Caco-2 (cell line): ENCODE measurements around the gene EIF2S1. TPM values are rescaled to one million over a fixed set of nuclear protein-coding genes. Genes with fewer than 3 reads are reported as not detected.

Experiments used
- BruUV-seq: library from RNA; stranded (reverse); fragments of 400-500 nt; replicated peaks from 2 replicates; lab custom pipeline; 2021; lab: Mats Ljungman, UMichigan
- CTCF ChIA-PET: fragments of 300-600 bp; sonication (Branson Sonifier 250); formaldehyde crosslinking; loops from one replicate; lab custom pipeline; 2022; ENCODE audit warnings: antibody characterized with exemption; lab: Charles Lee
- POLR2A ChIA-PET: fragments of 300-600 bp; sonication (Branson Sonifier 250); formaldehyde crosslinking; loops from one replicate; lab custom pipeline; 2022; ENCODE audit warnings: antibody characterized with exemption; lab: Charles Lee
- DNase-seq, 2 experiments: peaks; one replicate each; pipeline versions ENCODE4 v3.0.0 to v3.0.0-alpha.2; 2020 to 2022
- H3K27me3 ChIP-seq: replicated peaks from 2 replicates; pipeline ENCODE4 v1.6.0; 2011; ENCODE audit warnings: low read length; ENCODE audit not compliant: control insufficient read depth, insufficient read depth
- H3K36me3 ChIP-seq: 2 replicates; pipeline ENCODE4 v1.5.1; 2011; ENCODE audit warnings: low read length; ENCODE audit not compliant: control insufficient read depth, insufficient read depth
- H3K4me1 ChIP-seq: fragments of 250-450 bp; sonication (Bioruptor Pico); 2 replicates; pipeline ENCODE4 v1.5.1; 2020; ENCODE audit warnings: mild to moderate bottlenecking
- H3K4me3 ChIP-seq: 2 replicates; pipeline ENCODE4 v1.5.1; 2011; ENCODE audit warnings: low read depth, mild to moderate bottlenecking, control low read depth, low read length
- H3K9me3 ChIP-seq: fragments of 250-450 bp; sonication (Bioruptor Pico); 2 replicates; pipeline ENCODE4 v1.5.1; 2020; ENCODE audit warnings: mild to moderate bottlenecking, moderate library complexity
- H3K27ac Mint-ChIP-seq: one replicate; pipeline ENCODE4 v1.8.0; 2022; ENCODE audit warnings: mixed read lengths; ENCODE audit not compliant: unreplicated experiment
- H3K27me3 Mint-ChIP-seq: one replicate; pipeline ENCODE4 v1.8.0; 2022; ENCODE audit warnings: mixed read lengths; ENCODE audit not compliant: insufficient read depth, unreplicated experiment
- H3K36me3 Mint-ChIP-seq: one replicate; pipeline ENCODE4 v1.8.0; 2022; ENCODE audit warnings: mild to moderate bottlenecking, mixed read lengths; ENCODE audit not compliant: insufficient read depth, unreplicated experiment
- H3K4me1 Mint-ChIP-seq: one replicate; pipeline ENCODE4 v1.8.0; 2022; ENCODE audit warnings: low read depth, mixed read lengths; ENCODE audit not compliant: unreplicated experiment
- H3K4me3 Mint-ChIP-seq: one replicate; pipeline ENCODE4 v1.8.0; 2022; ENCODE audit warnings: mild to moderate bottlenecking, moderate library complexity, mixed read lengths; ENCODE audit not compliant: unreplicated experiment
- H3K9me3 Mint-ChIP-seq: one replicate; pipeline ENCODE4 v1.8.0; 2022; ENCODE audit warnings: mixed read lengths; ENCODE audit not compliant: unreplicated experiment
- CTCF ChIP-seq, 2 experiments: fragments of 200-600 bp in 1 of 2; IDR thresholded peaks; 1 replicate in 1 of 2; 2 replicates in 1 of 2; pipeline versions ENCODE4 v1.5.1 to v1.8.0; 2011 to 2022; ENCODE audit warnings: antibody characterized with exemption in 1 of 2, control low read depth in 1 of 2, inconsistent platforms in 1 of 2, low read depth in 1 of 2, low read length in 1 of 2, mild to moderate bottlenecking in 1 of 2, moderate library complexity in 1 of 2; ENCODE audit not compliant: insufficient read depth in 1 of 2, severe bottlenecking in 1 of 2, unreplicated experiment in 1 of 2
- intact Hi-C: fragments of 100-400 bp; cut with micrococcal nuclease; formaldehyde crosslinking; loops from one replicate; pipeline ENCODE4 v1.10.0; 2022; ENCODE audit not compliant: unreplicated experiment
- total RNA-seq: library from RNA; stranded (reverse); gene quantifications from 2 replicates; pipeline ENCODE4 v1.2.3, GENCODE V29; 2022

The EIF2S1 gene
- total RNA-seq, 1 experiment from 2014 or later, result 144 TPM

GRCh38 chr14:67416810-67417209, 56.7 kb downstream of the EIF2S1 start:
- intact Hi-C loops, result no loop called here
- Histone ChIP-seq H3K36me3 (no peaks in the 10 kb centered on the region), H3K4me3 (no peak overlapping the region), H3K27me3 (no peaks in the 10 kb centered on the region), H3K4me1 (peaks cover 17% of the 10 kb centered on the region), H3K9me3 (no peaks in the 10 kb centered on the region)
- Mint-ChIP-seq H3K27ac (no peak overlapping the region), H3K27me3 (no peaks in the 10 kb centered on the region), H3K9me3 (no peaks in the 10 kb centered on the region), H3K36me3 (no peaks in the 10 kb centered on the region), H3K4me1 (peaks cover 7% of the 10 kb centered on the region), H3K4me3 (no peak overlapping the region)
- DNase-seq, result no peak
- no TSS peak for BruUV-seq
- POLR2A ChIA-PET, result no interaction called here
- CTCF ChIA-PET, result no interaction called here
- no peak for TF ChIP-seq CTCF (IDR thresholded peaks at IDR 0.05; ENCODE audit: insufficient read depth in 1 of 2, low read depth in 1 of 2, low read length in 1 of 2, severe bottlenecking in 1 of 2, unreplicated experiment in 1 of 2)

- intact Hi-C loops, result no loop called here
- H3K4me1 Mint-ChIP-seq, result peaks cover 7% of the 10 kb centered on the region
- H3K9me3 Mint-ChIP-seq, result no peaks in the 10 kb centered on the region
These were observed 57.5 kb downstream of the EIF2S1 start for GRCh38 chr14:67417633-67418032.

GRCh38 chr14:67418401-67419191, 58.5 kb downstream of the EIF2S1 start:
- ChIA-PET CTCF (interaction anchor here (0.8 to 0.9 kb wide), 2 partner anchors 9 to 47 kb away, joined by 3 to 4 read pairs; no protein-coding TSS in a partner anchor), POLR2A (no interaction called here)
- DNase-seq, result no peak
- H3K9me3 ChIP-seq, result no peaks in the 10 kb centered on the region
- H3K9me3 Mint-ChIP-seq, result no peaks in the 10 kb centered on the region
- H3K4me3 Mint-ChIP-seq, result no peak overlapping the region
- no peak for TF ChIP-seq CTCF (IDR thresholded peaks at IDR 0.05; ENCODE audit: insufficient read depth in 1 of 2, low read depth in 1 of 2, low read length in 1 of 2, severe bottlenecking in 1 of 2, unreplicated experiment in 1 of 2)
- no TSS peak for BruUV-seq
- peaks cover 17% of the 10 kb centered on the region for H3K4me1 ChIP-seq
- peaks cover 7% of the 10 kb centered on the region for H3K4me1 Mint-ChIP-seq
- H3K36me3 Mint-ChIP-seq, result no peaks in the 10 kb centered on the region
- intact Hi-C loops, result no loop called here
- no peak overlapping the region for H3K4me3 ChIP-seq
- H3K27me3 ChIP-seq, result no peaks in the 10 kb centered on the region
- H3K27ac Mint-ChIP-seq, result no peak overlapping the region
- no peaks in the 10 kb centered on the region for H3K36me3 ChIP-seq
- no peaks in the 10 kb centered on the region for H3K27me3 Mint-ChIP-seq

More at GRCh38 chr14:67417633-67418032, 57.5 kb downstream of the EIF2S1 start:
- DNase-seq, result no peak
- Histone ChIP-seq H3K27me3 (no peaks in the 10 kb centered on the region), H3K9me3 (no peaks in the 10 kb centered on the region), H3K4me1 (peaks cover 17% of the 10 kb centered on the region), H3K36me3 (no peaks in the 10 kb centered on the region), H3K4me3 (no peak overlapping the region)
- ChIA-PET CTCF (interaction anchor here (0.9 kb wide), 1 partner anchor 48 kb away, joined by 4 read pairs; no protein-coding TSS in a partner anchor), POLR2A (no interaction called here)
- Mint-ChIP-seq H3K27me3 (no peaks in the 10 kb centered on the region), H3K4me3 (no peak overlapping the region), H3K27ac (no peak overlapping the region), H3K36me3 (no peaks in the 10 kb centered on the region)
- BruUV-seq, result no TSS peak
- no peak for TF ChIP-seq CTCF (IDR thresholded peaks at IDR 0.05; ENCODE audit: insufficient read depth in 1 of 2, low read depth in 1 of 2, low read length in 1 of 2, severe bottlenecking in 1 of 2, unreplicated experiment in 1 of 2)
